ENCODE measurements around the gene HOXB9.
A peak's percentile ranks its signal among the peaks of the same experiment; 100 is the strongest.

The HOXB9 gene

DNA sequence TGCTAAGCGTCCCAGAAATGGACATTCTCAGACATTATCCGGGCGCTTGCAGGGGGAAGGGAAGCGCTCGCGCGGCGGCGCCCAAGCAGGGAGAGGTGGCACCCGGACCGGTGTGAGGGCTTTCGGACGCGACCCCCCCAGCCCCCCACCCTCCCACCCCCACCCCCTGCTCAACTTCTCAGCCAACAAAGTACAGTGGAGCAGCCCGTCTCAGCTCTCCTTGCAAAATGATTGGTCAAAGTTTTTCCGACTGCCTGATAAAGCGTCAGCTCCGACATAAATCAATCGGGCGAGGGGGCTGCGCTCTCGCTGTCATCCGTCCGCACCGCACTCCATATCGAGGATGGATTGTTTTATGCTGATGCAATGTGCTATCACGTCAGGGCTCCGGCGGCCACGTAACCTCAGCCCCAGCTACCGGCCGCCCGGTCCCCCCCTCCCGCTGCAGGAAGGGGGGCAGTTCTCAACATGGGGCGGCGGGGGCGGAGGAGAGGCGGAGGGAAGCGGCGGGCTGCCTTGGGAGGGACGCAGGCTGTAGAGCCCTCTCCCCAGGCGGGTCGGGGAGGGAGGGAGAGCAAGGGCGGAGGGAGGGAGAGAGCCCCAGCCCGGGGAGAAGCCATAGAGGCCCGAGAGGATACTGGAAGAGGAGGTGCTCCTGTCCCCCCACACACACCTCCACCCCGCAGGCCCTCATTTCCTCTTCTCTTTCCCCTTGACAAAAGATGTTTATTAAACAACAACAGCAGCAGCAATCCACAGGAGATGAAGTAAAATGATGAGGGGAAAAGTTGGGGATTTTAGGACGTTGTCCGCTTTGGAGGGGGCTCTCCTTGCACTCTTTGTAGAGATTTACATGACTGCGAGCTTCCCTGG lies at the start of gene HOXB9:
Gene HOXB9, minus strand, starts transcription at position 114 of the 873 bp plus-strand sequence. Its CDS starts 89 bp downstream, at position 25.
- peak; percentile 98 for DNase-seq

DNA sequence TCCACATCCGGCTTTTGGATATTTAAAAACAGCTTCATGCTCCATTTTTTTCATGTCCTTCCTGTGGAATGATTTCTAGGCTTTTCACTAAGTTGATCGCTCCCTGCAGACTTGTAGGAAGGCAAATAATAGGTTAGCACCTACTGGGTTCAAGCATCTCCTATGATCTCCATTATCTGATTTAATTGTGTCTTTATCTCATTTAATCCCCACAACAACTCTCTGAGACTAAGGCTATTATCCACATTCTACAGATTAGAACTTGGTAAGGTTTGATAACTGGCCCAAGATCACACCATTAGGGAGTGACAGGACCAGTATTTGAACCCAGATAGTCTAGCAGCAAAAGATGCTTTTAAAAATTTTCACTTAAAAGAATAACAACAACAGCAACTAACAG lies 46.2 kb upstream of the HOXB9 start:
- no peak for DNase-seq

DNA sequence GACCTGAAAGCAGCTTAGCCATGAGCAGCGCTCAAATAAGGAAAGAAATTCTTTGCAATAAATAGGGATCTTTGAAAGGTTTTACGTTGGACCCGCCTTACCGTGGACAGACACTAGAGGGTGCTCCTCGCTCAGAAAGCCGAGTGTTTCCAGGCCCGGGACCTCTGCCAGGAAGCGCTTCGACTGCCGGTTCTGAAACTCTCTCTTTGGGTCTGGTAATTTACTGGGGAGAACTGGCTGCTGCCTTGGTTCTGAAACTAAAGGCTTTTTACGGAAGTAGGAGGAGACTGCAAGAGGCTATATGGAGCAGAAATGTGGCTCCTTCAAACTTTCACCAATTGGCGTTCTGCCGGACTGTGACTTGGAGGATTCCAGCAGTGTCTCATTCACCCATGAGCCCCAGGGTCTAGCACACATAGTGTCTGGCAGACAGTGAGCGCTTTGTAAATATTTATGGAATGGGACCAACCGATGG lies 45.6 kb upstream of the HOXB9 start:
- DNase-seq = peak; percentile 85

DNA sequence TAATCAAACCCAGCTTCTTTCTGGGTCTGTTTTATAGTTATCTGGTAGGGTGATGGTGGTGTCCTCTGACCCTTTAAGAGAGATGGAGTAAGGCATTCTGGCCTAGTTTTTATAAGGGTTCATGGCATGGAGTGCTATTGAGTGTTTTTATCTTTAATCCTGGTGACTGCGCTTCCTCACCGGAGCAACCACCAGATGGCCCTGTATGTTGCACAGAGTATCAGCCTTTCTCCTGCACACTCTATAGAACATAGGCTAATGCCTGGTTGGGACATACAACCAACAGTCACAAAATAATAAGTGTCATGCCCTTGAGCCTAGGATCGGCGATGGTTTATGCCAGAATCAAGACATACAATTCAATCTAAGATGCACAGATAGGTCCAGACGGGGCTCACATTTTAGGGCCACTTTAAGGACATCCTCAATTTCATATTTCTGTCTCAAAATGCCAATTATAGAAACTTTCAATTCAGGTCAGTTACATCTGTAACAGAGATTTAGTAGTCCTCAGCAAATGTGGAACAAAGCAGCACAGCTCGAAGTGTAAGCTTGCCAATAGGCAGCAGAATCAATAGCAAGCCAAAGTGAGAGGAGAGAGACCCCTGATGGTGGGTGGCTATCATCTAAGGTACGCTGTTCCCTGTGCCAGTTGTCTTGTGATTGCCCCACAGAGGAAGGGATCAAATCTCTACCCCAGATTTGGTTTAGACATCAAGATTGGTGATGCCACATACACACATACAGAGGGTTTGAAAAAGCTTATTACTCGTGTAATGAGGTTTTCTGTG lies 37.2 kb upstream of the HOXB9 start:
- peak; percentile 31 for DNase-seq

DNA sequence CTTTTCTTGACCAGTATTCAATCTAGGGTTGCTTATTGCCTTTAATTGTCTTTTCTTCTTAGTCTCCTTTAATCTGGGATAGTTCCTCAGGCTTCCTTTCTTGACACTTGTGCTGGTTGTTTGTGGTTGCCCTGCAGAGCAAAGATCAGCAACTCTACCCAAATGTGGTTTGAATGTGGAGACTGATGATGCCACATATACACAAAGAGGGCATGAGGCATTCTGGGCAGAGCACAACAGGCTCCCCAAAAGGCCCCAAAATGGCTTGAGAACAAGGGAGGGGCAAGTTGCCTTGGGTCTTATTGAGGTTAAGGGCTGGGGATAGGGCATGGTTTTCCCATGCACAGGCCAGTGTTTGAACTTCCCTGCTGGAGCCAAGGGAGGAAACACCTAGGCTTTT lies 29.8 kb upstream of the HOXB9 start:
- DNase-seq = no peak

DNA sequence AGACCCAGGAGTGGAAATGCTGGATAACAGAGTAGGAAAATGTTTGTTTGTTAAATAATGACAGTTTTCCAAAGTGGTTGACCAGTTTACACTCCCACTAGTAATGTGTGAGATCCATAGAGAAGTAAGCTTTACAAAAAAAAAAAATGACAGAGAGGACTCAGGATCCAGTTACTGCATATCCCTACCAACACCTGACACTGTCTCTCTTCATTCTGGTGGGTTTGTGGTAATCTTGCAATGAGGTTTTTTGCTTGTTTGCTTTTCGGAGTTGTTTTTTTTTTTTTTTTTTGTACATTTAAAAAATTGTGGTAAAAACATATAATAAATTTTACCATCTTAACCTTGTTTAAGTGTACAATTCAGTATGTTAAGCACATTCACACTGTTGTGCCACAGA lies 23.6 kb upstream of the HOXB9 start:
- no peak for DNase-seq

DNA sequence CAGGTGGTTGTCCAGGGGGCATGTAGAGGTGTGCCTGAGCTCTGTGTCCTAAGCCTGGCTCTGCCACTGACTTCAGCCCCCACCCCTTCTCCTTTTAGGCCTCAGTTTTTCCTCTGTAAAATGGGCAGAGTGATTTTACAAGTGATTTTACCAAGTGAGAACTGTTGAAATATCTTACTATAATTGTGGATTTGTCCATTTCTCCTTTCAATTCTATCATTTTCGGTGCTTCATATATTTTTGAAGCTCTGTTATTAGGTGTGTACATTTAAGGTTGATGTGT lies 21.7 kb upstream of the HOXB9 start:
- DNase-seq = peak; percentile 50

DNA sequence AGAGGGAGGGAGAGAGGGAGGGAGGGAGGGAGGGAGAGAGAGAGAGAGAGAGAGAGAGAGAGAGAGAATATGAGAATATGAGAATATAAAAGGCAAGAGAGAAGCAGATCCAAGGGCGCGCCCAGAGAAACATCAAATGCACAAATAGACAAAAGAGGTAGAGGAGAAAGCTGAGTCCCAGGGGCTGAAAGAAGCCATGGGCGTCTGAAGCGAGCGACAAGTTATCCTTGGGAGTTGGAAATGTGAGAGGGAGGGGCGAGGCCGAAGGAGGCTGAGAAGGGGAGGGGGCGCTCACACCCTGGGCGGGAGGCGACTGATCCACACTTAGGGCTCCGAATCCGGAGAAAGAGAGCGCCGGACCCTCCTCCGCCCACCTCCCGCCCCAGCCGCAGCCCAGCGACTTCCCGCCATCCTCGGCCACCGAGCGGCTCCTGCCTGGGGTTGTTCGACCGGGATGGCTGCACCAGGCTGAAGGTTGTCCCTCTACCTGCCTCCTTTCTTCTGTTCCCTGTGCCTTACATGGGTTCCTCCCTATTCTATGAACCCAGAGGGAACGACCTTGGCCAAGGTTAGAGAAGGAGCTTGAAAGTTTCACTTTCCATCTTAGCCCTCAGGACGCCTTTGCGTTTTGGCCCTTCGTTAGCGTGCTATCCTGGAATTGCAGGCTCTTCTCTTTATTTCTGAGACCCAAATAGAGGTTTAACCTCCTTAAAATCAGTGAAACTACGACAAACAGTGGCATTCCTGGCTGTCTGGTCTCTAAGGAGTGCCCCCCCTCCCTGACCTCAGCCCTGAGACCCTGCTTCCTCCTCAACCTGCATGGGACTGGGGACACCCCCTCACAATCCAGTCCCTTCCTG lies 21.2 kb upstream of the HOXB9 start:
- peak; percentile 74 for DNase-seq

DNA sequence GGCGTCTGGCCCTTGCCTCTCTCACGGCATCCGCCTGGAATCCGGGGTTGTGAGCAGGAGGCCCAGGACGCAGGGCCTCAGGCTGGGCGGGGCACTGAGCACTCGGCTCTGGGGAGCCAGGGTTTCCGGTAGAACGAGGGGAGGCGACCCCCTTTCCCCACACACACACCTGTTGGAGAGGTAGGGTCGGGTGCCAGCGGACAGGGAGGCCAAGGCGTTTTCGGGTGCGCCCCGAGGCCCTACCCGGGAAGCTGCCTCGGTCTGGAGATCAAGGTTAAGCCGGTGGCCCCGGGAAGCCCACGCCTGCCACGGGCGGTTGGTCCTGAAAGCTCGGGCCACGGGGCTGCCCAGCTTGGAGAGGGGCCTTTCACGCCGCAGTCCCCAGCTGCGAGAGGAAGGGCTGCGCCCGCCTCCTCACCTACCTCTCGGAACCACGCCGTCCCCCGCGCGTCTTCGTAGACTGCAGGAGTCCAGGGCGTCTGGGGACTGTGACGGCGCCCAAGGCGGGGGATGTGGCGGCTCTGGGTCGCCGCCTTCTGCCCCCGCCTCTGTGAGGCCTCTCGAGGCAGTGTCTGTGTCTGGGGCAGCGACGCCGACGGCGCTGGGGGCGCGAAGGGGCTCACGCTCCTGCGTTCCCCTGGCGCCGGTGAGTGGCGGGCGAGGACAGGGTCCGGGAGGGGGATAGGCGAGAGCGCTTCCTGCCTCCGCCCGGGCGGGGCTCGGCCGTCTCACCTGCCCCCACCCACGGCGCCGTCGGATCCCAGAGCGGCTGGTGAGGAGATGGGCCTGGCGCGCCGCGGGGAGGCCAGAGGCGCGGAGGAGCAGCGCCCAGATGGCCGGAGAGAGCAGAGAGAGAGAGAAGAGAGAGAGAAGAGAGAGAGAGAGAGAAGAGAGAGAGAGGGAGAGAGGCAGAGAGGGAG lies 20.3 kb upstream of the HOXB9 start:
- no peak for DNase-seq

DNA sequence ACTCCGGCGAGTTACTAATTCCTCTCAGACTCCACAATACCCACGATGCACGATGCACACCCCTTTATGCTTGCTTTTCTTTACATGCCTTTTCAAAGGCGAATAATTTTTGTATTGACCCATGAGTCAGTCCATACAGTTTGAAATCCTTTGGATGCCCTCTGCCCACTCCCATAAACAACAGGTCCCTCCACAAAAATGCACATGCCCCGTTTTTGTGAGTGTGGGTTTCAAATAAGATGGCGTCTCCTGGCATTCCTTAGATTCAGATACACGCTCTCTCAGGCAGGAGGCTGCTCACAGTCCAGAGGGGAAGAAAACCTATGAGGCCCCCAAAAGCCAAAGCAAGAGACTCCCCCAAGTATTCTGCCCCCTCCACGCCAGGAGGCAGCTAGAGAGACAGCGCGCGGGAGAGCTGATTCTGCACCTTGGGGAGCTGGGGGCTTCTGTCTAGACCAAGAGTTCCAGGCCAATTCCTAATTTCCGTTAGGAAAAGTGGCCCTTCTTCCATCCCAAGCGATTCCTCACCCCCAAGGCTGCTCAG lies 19.6 kb upstream of the HOXB9 start:
- DNase-seq = no peak

DNA sequence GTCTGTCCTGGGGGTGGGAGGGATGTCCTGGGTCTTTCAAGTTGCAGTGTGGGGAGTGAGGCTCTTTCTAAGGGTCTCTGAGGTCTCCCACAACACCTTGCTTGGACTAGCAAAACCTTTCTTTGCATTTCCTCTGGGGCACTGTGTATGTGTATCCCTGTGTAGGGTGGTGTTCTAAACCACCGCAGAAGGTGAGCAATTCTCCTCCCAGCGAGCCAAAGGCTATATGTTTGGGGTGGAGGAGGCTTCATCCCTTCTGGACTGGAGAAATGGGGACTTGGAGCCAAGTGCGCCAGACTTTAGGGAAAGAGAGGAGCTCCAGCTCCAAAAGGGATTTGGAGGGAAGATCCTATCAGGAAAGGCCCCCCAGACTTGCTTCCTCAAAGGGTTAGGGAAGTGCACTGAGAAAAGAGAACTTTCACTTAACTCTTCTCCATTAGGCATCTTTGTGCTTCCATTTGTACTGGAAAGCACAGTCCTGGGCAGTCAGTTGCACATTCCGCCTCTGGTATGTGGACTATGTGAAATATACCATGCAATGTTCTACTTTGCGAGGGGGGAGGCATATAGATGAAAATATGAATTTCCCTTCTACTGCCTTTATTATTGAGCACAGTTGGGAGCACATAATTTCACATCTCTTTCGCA lies 18.9 kb upstream of the HOXB9 start:
- no peak for DNase-seq

DNA sequence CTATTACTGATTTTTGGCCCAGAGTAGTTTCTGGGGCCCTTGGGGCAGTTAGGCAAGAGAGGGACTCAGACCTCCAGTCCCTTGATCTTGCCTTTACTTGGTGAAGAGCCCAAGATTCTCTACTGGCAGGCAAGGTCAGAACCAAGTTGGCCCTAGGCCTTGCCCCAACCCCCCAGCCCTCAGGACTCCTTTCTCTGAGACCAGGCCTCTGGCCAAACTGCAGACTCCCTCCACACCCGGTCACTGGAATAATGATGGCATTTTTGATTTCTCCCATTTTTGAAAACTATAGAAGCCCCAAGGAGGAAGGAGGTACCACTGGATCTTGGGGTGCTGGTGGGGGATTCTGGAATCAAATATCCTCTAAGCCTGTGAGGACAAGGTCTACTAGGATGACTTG lies 18.0 kb upstream of the HOXB9 start:
- DNase-seq = no peak

DNA sequence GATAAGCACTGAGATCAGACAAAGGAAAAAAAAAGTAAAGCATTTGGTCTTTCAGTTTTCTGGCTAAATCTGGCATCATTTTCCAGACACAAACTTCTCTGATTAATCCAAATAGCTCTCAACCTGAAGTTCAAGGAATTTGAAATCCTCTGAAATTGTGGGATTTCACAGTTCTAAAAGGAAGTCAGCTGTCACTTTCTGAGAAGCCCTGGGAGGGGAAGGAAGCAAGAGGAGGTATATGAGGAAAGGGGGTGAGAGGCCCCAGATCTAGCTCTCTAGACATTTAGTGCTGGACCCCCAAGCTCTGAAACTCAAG lies 17.5 kb upstream of the HOXB9 start:
- no peak for DNase-seq

DNA sequence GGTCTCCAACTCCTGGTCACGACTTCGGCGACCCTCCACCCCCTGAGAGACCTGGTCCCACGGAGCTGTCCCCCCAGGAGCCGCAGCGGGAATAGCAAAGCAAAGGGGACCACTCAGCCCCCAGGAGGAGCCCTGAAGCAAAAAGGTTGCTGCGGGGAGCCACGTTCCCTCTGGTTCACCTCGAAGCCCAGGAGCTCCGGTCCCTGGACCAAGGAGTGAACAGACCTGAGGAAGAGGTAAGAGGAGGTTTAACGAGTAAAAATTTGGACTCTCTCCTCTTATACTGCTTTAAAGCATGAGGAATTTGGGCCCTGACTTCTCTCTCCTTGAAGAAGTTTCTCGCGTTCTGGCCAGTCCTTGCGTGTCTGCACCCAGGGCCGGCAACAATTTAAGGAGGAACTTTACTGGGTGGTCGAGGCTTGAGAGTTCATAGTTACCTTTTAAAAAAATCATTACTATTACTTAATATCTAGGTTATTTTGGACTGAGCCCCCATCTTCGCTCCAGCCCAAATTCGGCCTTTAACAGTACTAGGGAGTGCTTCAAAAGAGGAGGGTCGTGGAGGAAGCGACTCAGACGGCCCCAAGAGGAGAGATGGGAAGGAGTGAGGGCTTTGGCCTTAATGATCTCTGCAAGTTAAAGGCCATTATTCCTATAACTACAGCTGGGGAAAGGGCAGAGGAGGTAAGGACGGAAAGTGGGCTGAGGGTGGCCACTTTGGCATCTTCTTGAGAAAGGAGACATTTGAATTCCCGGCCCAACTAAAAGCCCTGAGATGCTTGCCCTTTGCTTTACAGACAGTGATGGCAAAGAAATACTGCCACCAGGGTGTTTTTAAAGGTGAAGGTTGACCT lies 16.9 kb upstream of the HOXB9 start:
- DNase-seq = no peak

DNA sequence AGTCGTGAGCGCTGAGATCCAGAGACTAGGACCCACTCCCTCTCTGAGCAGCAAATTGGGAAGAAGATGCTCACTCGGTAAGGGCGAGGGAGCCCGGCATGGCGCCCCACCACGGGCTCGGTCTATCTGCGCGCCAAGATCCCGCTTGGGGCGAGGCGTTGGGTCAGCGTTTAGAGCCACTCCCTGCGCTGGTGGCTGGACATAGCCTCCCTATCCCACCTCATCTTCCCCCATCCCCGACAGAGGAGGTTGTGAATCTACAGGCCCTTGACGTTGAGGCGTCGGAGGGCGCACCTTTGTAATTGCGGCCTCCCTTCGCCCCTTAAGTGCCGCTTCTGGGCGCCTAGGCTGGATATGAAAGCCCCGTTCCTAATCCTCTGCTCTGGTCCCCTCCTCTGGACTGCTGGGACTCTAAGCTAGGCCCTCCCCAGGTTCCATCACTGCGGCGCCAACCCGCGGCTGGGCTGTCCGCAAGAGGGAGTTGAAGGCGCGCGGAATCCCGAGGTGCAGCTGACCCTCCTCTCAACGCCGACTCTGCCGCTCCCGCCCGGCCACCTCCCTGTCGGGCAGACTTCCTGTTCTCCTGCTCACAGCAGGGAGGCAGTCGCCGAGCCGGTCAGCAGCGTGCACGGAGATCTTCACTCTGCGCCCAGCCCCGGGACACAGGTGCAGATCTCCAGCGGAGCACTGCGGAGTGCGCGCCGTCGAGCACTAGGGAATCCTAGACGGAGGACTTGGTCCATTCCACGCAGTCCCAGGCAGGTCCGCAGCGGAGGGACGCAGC lies 16.1 kb upstream of the HOXB9 start:
- DNase-seq = no peak

DNA sequence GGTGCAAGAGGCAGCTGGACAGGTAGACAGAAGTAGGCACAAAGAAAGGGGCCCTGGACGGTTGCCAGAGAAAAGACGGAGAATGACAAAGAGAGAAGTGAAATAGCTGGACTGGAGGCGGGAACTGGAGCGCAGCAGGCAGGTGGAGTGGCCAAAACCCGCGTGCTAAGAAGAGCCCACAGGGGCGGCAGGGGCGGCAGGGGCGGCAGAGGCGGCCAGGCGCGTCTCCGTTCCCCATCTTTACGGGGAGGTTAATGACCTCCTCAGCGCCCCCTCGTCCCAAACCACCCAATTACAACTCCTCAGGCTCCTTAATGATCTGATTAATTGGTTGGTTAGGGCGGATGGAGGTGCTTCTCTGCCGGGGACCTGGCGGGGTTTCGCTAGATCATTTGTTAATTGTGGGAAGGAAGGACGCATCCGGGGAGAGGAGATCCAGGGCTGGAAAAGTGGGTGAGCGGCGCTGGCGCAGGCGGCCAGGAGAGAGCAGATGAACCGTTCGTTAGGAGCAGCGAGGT lies 15.4 kb upstream of the HOXB9 start:
- no peak for DNase-seq

DNA sequence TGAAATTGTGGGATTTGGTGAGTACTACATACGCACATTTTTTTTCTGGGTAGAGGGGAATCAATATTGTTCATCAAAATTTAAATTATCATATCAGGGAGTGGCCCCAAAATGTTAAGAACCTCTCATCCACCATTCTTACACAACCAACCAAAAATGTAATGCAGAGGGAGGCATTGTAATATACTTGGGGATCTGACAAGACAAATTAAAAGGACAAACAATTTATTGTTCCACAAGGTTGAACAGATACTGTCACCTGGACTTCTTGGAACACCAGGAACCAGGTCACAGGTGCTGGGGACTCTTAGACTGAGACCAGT lies 14.7 kb upstream of the HOXB9 start:
- no peak for DNase-seq

DNA sequence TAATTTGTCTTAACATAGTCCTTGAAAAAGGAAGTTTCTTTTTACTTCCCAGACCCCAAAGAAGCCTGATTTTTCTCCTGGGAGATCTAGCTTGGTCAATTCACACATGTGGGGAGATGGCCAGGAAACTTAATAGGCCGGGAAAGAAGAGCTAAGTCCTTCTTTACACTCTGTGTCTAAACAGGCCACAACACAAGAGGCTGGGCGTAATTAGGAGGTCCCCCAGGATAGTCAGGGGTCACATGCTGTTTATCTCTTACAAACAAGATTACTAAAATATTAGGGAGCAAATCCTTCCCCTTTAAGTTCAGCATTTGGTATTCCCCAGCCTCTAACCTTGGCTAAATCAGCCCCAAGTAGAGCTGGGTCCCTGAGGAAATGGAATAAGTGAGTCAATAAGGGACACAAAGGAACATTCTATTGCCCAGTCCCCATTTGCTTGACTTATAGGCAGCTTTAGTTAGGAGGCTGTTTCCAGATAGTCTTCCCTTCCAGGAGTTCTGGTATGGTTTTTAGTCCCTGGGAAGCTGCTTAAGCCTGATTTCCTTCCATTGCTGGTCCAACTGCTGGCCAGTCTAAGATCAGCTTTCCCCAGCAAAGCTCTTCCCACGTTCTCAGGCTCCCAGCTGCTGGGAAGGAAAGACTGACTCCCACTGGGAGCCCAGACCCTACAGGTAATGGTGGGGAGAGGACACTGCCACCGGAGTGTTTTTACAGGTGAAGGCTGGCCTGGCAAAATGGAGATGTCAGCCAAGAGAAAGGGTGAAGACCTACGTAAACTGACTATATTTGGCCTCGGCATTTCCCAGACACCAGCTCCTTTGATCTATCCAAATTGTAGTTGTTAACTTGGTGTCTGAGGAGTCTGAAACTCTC lies 14.1 kb upstream of the HOXB9 start:
- no peak for DNase-seq

DNA sequence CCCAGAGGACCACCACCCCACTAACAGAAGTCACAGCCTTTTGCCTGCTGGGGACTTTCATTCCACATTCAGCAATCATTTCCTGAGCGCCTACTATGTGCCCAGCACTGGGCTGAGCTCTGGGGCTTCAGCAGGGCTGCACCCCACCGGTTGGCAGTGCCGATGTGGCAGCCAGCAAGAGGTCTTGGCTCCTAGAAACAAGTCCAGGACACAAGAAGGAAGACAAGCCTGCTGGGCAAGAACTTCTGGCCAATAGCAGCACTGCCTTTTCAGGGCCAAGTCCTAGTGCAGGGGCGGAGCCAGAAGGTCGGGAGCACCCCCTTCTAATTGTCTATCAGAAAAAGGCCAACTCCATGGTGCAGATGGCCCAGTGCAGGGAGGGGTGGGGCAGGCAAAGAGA lies 13.0 kb upstream of the HOXB9 start:
- peak; percentile 33 for DNase-seq
